Measurements from ENCODE around the gene GCN1.

GRCh38 chr12:120190985-120191480, 3.5 kb downstream of the GCN1 start:
- TF ChIP-seq, protein P1, sequence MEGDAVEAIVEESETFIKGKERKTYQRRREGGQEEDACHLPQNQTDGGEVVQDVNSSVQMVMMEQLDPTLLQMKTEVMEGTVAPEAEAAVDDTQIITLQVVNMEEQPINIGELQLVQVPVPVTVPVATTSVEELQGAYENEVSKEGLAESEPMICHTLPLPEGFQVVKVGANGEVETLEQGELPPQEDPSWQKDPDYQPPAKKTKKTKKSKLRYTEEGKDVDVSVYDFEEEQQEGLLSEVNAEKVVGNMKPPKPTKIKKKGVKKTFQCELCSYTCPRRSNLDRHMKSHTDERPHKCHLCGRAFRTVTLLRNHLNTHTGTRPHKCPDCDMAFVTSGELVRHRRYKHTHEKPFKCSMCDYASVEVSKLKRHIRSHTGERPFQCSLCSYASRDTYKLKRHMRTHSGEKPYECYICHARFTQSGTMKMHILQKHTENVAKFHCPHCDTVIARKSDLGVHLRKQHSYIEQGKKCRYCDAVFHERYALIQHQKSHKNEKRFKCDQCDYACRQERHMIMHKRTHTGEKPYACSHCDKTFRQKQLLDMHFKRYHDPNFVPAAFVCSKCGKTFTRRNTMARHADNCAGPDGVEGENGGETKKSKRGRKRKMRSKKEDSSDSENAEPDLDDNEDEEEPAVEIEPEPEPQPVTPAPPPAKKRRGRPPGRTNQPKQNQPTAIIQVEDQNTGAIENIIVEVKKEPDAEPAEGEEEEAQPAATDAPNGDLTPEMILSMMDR (IDR thresholded peaks at IDR 0.05): no peak
- TF ChIP-seq POLR2A (IDR thresholded peaks at IDR 0.05): no peak

Measured in prostate gland (tissue), 2 donors.